Renal cortical epithelial cell (primary cell): ENCODE measurements around the gene PHLDA3. TPM values are rescaled to one million over a fixed set of nuclear protein-coding genes. Genes with fewer than 3 reads are reported as not detected.
A peak's percentile ranks its signal among the peaks of the same experiment; 100 is the strongest.
"Not testable (repeated sequence)": the region's sequence is repeated elsewhere in the genome, so short reads cannot be mapped to it uniquely, and the experiment has no call there.

Experiments
- DNase-seq: peaks from one replicate; pipeline ENCODE4 v3.0.0-alpha.2; 2011; ENCODE audit warnings: low read depth
- total RNA-seq: library from RNA; depleted of rRNA; stranded (reverse); fragments of >200 nt; gene quantifications from 2 replicates; pipeline ENCODE4 v1.2.3, GENCODE V29; 2014

PHLDA3 gene
- total RNA-seq, 1 donor from 2014 or later, result 126 TPM

DNA sequence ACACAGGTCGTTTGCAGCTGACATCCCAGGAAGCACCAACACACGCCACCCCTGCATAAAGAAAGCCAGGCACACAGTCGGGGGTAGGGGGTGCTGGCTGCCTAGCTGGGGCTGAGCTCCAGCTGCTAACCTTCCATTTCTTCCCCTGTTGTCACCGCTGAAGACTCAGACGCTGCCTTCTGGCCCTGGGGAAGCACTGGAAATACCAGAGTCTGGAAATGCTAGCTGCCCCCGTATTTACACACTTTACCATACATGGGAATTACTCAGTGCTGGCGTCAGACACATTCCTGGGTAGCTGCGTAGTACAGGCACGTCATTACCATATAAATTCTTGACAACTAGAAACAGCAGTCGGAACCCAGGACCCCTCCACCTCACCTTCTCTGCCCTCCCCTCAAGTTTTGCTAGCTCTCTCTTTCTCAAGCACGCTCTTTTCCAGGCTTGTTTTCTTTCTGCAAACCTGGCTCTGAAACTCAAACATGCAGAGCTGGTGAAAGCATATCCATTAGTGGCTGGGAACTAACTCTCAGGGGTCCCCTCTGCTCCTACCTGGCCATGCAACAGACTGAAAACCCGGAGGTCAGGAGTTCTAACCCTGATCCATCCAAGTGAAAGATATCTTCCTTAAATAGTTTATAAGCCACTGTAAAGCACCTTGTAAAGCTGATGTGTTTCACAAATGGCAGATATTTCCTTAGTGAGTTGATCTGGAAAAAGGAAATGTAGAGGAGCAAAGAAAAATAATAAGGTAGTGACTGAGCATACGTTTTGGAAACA, 34.6 kb upstream of the PHLDA3 start:
- peak; percentile 93 for DNase-seq

DNA sequence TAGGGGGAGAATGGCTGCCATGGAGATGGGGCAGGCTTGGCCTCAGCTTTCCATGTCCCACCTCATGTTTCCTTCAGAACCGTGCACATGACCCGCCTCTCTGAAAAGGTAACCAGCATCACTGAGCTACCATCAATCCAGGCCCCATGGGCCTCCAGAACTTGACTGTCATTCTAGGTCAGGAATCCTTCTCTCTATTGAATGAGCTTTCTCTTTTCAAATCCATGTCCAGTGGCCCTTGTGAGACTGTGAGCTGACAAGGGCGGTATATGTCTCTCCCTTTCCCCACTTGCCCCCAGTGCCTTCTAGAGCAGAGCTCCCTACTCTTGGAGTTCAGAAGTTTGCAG, 33.5 kb upstream of the PHLDA3 start:
- DNase-seq, result no peak

DNA sequence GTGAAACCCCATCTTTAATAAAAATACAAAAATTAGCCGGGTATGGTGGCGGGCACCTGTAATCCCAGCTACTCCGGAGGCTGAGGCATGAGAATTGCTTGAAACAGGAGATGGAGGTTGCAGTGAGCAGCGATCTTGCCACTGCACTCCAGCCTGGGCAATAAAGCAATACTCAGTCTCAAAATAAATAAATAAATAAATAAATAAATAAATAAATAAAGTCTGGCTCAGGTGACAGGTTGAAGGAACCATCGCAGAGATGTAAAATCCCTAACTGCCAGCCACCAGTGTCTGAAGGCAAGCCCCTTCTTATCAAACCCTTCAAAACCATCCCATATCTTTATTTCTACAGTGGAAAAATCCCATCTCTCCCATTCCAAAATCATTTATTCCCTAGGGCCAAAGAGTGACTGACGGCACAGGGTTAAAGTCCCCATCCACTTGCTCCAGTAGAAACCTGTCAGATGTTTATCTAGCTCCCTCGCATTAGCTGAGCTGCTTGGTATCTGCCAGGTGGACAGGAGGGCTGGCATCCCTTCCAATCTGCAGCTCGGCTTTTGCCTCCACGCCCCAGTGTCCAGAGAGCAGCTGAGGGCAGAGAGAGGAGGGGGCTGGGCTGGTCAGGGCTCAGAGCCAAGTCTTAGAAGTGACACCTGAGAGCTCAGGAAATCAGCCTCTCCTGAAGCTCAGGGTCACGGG, 33.0 kb upstream of the PHLDA3 start:
- DNase-seq, result no peak

DNA sequence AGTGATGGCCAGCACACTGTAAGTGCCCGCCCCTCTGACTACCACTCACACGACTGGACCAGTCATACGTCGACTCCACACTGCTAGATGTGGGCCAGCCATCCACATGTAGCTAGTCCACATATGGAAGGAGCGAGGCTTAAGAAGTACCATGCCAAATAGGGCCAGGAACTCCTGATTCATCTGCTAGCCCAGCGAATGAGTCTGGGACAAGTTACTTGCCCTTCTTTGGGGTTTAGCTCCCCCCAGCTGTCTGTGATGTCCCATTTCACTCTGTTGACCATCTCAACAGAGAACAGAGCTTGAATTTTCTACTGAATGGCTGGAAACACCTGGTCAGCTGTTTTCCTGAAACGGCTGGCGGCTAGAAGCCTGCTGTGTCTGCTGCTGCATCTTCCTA, 32.2 kb upstream of the PHLDA3 start:
- no peak for DNase-seq

DNA sequence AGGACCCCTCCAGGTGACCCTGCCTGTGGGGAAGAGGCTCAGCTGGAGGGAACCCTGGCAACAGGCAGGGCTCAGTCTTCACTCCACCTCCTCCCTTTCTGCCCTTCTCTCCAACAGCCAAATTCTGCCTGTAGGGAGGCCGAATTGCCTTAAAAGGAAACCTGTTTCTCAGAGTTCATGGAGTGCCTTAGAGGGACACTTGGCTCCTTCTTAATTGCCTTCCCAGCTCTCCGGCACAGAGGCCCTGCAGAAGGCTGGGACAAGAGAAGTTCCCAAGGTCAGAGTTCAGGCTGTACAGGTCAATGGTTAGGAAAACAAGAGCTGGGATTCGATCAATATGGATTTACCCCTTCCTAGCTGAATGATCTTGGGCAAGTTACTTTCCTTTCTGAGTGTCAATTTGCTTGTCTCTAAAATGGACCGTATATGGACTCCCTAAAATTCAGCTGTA, 31.7 kb upstream of the PHLDA3 start:
- DNase-seq, result no peak

DNA sequence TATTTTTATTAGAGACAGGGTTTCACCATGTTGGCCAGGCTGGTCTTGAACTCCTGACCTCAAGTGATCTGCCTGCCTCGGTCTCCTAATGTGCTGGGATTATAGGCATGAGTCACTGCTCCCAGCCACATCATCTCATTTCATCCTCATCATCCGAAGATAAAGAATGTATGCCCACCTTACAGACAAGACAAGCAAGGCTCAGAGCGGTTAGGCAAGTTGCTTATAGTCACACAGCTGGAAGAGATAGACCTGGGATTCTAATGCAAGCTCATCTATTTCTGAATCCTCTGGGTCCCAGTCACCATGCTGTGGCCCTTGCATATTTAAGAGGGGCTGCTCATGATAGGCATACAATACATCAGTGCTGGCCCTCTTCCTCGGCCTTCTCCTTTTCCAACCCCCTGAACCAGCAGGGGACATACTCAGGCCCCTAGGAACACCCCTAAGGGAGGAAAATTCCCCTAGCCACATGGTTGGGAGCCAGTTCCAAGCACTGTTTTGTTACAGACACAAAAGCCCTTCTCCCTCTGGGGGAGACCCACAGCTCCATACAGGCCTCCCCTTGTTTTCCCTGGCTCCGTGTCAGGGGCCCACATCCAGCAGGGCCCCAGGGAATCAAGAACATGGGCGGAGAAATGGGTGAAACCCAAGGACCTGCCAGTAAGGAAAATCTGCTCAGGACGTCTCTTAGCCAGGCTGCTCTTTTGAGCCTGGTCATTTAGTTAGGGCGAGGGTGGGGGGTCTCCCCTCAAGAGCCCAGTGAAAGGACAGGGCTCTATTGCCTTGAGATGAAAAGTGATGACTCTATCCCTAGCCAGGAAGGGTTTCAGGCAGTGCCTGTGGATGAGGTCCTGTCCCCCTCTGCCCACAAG, 31.0 kb upstream of the PHLDA3 start:
- no peak for DNase-seq

DNA sequence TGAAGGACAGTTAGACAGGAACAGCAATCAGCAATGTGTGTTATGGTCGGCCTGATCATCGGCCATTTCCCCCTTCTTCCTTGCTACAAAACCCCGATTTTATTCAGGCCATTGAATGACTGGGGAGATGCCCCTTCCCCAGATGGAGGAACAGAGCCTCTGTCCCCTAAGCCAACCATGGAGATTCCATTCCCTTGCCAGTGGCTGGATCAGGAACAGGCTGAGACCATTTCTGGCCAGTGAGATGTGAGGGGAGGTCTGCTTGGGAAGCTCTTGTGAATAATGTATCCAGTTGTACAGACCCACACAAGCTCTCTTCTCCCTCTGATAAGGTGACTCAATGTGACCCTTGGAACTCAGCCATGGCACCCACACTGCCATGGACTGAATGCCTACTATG, 30.2 kb upstream of the PHLDA3 start:
- no peak for DNase-seq

DNA sequence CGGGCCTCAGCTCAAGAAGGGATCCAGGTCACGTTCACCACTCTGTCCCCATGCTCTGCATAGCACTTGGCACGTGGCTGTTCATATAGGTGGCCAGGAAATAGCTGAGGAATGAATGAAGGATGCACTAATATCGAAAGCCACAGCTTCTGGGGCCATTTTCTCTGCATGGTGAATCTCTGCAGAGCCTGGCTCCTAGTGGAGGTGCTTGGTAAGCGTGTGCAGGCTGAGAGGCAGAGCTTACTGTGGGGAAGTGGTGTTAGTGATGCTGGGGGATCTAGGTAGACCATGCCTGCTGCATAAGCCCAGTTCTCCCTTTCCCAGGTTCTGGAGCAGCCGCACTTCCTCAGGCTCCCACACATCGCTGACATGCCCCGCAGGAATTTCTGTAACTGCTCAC, 29.6 kb upstream of the PHLDA3 start:
- no peak for DNase-seq

DNA sequence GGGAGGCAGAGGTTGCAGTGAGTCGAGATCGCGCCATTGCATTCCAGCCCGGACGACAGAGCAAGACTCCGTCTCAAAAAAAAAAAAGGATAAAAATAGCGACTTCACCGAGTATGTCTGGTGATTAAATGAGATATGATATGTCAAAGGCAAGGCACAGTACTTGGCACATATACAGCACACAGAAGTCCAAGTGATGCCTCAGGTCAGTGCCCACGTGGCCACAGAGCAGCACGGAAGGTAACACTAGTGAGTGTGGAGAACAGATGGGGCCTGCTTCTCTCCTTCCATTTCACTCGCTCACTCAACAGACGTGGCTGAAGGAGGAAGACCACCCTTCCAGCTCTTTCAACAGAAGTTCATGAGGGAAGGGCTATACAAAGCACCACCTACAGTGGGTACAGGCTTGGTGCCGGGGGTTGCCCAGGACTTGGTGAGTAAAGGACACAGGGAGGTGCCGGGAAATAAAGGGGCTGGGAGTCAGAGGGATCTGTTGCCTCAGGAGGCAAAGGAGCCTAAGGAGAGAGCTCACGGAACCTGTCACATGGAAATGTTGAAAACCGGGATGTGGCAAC, 29.0 kb upstream of the PHLDA3 start:
- no peak for DNase-seq

DNA sequence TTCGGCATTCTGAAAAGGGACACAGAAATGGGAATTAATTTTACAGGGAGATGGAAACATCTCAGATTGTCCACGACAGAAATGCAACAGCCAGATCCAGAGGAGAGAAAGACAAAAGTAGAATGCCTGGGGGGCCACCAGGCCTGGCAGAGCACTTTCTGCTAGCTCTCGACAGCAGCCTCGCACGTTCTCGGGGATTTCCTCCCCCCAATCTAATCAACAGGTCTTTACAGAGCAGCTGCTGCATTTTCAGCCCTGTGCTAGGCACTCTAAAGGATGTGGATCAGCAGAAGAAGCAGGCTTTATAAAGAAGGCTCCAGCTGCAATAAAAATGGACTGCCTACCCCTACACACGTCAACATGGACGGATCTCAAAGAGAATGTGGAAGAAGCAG, 27.3 kb upstream of the PHLDA3 start:
- DNase-seq, result no peak

DNA sequence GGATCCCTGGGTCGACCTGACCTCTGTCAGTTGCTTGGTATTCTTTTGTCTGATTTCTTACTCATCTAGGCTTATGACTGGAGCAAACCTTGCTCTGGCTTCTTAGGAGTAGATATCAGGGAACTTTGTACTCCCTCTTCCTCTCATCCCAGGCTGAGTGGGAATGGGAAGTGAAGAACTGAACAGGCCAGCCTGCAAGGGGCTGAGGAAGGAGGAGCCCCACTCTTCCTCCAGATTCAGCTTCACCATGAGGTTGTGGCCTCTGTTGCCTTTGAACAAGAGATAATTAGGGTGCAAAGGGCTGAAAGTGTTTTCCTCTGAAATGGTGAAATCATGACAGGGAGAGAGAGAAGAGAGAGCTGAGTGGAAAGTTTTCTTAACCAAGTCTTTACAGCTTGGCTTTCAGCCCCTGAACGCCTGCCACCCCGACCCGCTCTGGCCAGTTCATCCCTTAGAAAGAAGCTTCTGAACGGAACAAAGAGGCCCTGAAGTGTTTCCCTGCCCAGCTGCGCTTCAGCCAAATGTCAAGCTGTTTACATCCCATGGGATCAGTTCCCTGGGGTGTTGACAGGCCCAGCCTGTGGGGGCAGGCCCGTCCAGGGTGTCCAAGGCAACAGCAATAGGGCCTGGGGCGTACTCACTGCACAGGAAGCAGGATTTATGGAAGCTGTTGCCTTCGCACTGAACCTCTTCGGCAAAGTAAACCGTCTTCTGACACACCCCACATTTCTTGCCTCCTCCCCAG, 26.7 kb upstream of the PHLDA3 start:
- DNase-seq, result no peak

DNA sequence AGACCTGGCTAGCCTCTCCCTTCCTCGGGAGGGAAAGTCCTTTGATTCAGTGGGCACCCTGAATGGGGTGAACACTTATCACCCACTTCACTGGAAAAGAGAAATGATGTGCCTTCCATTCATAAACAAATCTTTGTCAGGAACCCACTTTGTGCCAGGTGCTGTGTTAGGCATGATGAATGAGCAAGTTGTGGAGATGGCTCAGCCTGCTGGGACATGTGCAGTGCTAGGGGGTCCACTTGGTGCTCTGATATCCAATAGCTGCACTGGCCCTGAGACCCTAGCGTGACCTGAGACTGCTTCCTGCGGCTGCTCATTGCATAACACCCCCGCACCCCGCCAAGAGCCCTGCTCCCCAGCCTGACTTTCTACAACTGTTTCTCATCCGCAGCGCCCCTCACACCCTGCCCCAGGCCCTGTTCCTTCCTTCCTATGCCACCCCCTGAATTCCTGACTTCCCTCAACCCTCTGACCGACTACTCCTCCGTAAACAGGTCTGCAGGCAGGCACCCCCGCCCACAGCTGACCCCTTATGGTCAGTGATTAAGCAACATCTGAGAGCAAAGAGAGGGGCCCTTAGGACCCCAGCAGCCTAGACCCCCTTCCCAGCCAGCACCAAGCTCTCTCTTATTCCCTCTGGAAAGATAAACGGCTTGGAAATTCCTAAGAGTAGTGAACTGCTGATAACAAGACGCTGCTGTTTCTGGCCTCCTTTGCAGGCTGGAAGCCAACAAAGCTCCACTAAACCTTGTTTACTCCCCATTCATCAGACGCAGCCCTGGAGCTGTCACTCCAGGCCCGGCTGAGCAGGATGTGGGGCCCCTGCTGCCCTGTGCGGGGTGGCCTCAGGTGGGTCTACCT, 25.0 kb upstream of the PHLDA3 start:
- no peak for DNase-seq

DNA sequence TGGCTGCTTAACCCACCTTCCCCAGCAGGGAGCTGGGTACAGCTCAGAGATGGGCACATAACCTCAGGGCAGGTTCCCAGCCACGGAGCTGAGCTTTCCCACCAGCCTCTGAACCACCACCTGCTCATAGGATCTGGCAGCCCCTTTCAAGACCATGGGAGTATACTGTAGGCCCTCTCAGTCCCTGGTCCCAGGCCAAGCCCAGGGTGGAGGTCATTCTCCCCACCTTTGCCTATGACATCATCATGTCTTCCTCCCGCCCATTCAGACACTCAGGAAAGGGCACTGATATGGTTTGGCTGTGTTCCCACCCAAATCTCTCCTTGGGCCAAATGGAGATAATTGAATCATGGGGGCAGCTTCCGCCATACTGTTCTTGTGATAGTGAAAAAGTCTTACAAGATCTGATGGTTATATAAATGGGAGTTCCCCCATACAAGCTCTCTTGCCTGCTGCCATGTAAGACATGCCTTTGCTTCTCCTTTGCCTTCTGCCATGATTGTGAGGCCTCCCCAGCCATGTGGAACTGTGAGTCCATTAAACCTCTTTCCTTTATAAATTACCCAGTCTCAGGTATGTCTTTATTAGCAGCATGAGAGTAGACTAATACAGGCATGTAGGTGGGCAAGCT, 24.2 kb upstream of the PHLDA3 start:
- DNase-seq, result not testable (repeated sequence)

DNA sequence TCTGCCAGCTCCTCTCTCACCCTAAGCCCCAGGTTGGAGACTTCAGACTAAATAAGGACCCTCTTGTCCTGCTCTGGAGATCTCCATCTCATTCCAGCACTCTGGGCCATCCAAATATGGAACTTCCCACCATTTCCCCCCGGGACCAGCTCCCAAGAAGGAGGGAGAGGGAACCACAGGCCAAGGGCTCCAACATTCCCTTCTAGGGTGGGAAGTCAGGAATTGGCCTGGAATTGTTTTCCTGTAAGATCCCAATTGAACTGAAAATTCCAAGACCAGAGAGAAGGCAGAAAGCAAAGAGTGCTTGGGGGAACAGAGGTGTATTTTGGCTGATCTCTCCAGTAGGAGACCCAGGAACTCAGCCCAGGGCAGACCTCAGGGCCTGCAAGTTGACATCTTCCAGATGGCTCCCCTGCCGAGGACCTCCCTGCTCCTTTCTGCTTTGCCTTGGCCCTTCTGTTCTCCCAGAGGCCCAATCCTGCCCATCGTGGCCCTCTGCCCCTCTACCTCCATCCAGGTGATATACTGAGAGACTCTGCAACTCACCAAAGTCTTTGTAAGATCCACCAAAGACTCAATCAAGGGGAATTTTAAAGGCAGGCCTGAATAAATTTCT, 23.0 kb upstream of the PHLDA3 start:
- no peak for DNase-seq

DNA sequence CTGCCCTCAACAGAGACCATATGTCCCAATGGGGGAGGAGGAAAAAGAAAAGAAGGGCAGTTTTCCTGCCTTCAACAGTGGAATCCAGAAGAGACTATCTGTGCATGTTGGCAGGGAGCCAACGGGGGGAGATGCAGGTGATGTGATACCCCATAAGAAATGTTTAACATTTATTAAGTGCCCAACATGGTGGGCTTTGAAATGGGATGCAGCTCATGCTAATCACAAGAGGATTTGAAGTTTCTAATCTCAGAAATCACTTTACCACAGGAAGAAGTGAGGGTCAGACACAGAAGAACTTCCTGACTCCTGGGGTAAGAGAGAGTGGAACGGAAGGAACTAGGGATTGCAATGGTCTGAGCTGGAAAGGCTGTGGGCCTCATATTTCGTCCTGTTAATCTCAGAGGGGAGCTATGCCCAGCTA, 21.7 kb upstream of the PHLDA3 start:
- DNase-seq, result no peak

DNA sequence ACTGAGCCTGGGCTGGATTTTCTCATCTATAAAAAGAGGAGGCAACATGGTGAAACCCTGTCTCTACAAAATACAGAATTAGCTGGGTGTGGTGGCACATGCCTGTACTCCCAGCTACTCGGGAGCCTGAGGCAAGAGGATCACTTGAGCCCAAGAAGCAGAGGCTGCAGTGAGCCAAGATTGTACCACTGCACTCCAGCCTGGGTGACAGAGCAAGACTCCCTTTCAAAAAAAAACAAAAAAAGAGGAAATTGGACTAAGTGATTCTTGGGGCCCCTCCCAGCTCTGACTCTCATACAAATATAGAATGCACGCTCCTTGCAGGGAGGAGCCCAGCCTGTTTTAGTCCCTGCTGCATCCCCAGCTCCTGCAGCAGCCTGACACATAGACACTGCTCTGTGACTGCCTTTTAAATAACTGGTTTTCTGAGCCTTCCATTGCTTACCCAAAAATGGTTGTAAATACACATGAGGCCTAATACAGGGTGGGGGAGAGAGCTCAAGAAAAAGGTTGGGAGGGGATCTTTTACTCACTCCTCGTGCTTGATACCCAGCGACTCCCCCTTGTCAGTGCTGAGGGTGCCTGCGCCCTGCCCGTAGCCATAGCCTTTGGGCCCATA, 20.8 kb upstream of the PHLDA3 start:
- no peak for DNase-seq

DNA sequence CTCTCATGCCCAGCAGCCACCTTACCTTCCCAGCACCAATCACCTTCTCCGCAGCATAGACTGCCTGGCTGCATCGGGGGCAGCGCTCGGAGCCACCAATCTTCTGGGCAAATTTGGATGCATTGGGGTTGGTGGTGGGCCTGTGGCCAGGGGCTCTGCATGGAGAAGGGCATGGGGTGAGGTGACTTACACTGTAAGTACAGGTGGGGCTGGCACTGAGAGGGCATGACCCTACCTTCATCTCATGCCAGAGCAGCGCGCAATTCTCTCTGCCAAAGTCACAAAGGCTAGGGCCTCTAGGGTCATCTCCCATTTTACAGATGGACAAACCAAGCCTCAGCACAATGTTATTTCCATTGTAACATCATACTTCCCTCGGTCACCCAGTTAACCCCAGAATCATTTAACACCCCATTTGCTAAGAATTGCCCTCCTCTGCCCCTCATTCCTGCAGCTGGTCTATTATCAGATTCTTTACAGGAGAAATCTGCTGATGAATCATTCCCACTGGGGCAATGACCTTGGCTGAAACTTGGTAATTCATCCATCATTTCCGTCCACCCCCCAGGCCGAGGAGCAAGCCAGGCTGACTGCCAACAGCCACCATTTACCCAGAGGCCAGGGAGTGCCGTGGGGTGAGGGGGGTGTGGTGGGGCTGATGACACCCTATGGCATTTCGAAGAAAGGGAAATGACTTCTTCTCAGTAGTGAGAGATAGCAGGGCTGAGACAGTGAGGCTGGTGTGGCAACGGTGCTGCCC, 20.0 kb upstream of the PHLDA3 start:
- DNase-seq, result peak; percentile 90

DNA sequence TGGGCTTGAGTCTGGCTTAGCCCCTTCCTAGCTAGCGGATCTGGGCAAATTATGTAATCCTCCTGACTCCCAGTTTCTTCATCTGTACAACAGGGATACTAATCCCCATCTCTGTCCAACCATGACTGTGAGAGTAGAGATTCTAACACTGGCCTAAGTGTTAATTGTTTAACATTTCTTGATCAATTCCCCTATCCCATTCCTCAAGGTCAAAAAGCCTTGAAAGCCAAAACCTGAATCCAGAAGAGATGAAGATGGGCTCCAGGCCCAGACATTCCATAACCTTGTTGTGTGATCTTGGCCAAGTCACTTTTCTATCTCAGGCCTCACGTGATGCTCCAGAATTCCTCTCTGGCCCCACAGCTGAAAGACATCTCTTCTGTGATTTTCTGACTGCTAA, 18.8 kb upstream of the PHLDA3 start:
- DNase-seq, result no peak
